KBM-7 (cell line): ENCODE results near the gene RAC2.

Experiments
- DNase-seq: peaks from one replicate; pipeline ENCODE4 v3.0.0-alpha.2; 2015
- in situ Hi-C: fragments of 300-500 bp; cut with MboI; formaldehyde crosslinking; loops from 2 replicates; pipeline ENCODE4 v1.14.3; 2020; ENCODE audit warnings: low sequenced_read_pairs, low pct_unique_long_range_greater_than_20kb, mixed read lengths

RAC2 gene

DNA sequence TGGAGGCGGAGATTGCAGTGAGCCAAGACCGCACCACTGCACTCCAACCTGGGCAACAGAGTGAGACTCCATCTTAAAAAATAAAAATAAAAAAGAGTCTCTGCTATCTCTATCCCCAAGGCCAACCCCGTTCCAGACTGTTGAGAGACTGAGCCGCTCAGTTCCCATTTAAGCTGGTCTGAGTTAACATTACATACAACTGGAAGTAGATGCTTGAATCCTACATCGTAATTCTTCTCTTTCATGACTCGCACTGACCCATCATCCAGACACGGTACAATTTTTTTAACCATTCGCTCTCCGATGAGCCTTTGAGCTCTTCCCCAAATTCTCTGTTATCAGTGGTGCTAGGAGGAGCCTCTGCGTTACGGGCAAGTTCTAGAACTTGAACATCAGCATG lies 33.3 kb upstream of the RAC2 start:
- DNase-seq = no peak
- in situ Hi-C loops = no loop called here

DNA sequence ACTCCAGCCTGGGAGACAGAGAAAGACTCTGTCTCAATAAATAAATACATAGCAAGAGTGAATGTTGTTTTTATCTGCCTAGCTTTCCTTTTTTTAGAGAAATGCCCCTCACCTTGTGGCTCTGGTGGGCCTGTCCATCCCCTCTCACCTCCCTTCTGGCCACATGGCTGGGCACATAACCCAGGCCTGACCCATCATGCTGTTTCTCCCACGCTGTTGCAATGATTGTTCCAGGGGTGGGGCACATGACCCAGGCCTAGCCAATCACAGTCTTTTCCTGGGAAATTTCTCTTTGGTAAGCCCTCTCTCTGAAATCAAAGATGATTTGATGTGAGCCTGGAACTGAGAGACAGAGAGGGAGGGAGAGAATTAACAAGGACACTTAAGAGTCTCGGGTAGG lies 32.7 kb upstream of the RAC2 start:
- DNase-seq = no peak
- in situ Hi-C loops = no loop called here

DNA sequence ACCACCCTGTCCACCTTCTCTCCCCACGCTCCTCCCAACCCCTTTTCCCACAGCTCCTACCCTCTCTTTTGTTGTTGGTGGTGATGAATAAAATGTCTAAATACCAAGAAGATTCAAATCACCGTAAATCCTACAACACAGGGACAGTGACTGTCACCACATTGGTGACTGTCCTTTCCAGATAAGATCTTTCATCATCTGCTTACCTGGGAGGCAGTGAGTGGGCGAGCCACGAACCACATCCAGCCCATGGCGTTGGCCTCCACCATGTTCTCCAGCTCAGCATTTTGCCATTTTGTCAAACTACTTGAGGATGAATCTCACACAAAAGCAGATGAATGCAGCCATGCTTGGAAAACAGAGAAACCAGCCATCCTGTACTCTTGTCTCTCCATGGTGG lies 31.6 kb upstream of the RAC2 start:
- no peak for DNase-seq
- in situ Hi-C loops = no loop called here

DNA sequence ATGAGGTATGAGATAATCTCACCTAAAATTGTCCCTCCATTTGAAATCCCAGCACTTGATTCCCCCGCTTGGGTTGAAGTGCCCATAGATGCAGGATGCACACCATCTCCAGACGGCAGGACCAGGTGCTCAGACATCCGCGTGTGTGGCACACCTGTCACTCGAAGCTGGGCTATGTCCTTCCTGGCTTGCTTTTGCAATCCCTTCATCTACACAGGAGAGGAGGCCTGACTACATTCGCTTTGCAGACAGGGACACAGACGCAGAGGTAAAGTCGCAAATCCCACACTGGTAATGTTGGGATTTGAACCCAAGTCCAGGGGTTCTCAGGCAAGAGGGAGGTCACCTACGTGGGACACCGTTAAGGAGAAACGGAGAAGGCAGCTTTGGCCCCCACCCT lies 31.1 kb upstream of the RAC2 start:
- DNase-seq = no peak
- in situ Hi-C loops = no loop called here

DNA sequence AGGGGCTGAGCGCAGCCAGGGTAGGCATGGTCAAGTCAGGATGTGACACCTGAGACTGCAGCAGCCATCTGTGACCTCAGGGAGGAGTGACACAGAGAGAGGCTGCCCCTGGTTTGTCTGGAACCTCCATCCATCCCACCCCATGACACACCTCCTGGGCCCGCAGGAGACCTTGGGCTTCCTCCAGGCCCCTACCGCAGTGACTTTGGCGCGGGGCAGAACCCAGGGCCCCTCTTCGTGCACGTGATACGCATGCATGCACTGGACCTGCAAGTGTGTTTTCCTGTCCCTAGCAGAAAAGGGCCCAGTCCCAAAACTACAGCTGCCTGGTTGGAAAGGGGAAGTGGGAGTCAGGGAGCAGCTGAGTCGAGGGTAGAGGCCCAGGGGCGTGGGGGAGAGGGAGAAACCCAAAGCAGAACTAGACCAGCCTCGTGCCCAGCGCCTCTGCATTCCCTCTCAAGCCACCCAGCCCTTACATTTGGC lies 30.4 kb upstream of the RAC2 start:
- peak; percentile 92 for DNase-seq
- in situ Hi-C loops = no loop called here

DNA sequence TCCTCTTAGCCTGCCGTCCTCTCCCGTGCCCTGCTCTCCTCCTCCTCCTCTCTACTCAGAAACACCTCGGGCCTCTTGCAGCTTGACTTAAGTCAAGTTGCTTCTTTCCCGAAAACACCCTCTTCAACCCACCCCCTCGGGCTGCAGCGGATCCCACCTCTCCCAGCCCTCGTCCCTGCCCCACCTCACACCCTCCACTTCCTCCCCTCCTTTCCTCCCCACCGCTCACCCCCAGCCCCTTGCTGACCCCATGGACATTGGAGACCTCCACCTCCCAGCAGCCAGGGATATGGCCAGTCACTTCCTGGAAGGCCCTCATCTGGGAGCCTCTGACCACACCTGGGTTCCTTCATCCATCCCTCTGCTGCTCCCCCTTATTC lies 29.8 kb upstream of the RAC2 start:
- in situ Hi-C loops = no loop called here

DNA sequence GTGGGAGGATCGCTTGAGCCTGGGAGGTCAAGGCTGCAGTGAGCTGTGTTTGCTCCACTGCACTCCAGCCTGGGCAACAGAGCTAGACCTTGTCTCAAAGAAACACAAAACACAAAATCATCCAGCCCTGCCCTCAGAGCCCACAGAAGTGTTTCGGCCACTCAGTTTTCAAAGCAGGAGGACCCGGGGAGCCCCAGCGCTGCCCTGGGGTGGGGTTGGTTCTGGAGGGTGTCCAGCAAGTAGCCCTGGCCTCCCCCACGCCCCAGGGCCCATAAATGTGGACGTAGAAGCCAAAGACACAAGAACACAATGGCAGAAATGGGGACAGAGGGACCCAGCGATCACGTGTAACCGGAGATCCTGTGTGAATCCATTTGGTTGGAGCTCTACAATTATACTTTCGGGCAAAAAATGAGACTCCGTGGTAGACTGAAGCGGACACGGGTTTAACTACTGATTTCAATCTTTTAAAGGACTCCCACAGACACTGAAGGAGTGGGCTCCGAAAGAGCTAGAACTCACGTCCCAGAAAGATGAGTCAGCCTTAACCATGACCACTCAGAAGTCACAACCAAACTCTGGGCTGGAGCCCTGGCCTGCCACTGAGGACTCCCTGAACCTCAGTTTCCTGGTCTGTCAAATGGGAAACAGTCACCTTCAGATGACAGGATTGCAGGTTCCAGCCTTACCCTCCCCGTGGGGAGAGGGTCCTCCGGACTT lies 29.2 kb upstream of the RAC2 start:
- DNase-seq = no peak
- in situ Hi-C loops = no loop called here

More for the DNA sequence above, 29.8 kb upstream of the RAC2 start:
- DNase-seq = no peak

DNA sequence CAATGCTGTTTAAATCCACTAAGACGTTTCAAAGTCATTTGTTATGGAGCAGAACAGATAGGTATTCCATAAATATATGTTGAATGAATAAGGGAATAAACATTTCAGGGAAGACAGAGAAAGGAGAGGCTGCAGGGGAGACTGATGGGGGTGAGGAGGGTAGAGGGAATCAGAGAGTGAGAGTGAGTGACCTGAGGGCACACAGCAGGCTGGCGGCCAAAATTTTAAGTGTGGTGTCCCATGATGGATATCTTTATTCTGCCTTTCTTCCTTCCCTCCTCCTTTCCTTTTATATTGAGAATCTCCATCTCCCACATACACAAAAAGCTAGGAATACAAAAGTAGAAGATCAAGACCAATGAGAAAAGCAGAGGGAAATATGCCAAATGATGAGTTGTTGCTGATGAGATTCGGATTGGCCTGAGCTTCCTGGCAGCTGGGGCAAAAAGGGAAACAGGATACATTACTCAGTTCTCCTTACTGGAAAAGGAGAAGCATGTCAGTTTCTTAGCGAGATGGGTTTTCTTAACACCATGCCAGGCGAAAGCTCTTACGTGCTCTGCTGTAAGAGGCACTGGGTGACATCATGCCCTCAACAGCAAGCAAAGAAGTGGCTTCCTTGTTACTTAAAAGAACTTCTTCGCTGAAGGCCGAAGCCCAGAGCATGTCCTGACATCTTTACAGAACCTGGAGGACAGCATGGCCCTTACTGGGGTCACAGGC lies 27.0 kb upstream of the RAC2 start:
- DNase-seq = no peak
- in situ Hi-C loops = no loop called here

DNA sequence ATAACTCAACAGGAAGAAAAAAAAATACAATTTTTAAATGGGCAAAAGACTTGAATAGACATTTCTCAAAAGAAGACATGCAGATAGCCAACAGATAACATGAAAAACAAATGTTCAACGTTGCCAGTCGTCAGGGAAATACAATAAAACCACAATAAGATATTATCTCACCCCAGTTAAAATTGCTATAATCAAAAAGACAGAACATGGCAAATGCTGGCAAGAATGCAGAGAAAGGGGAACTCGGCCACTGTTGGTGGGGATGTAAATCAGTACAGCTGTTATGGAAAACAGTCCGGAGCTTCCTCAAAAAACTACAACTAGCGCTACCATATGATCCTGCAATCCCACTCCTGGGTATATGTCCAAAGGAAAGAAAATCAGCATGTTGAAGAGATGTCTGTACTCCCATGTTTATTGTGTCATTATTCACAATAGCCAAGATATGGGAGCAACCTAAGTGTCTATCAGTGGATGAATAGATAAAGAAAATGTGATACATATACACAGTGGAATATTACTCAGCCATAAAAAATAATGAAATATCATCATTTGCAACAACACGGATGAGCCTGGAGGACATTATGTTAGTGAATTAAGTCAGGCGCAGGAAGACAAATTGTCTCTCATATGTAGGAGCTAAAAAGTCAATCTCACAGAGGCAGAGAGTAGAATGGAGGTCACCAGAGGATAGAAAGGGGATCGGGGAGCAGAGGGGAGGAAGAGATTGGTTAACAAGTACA lies 26.0 kb upstream of the RAC2 start:
- in situ Hi-C loops = no loop called here
- peak; percentile 88 for DNase-seq

DNA sequence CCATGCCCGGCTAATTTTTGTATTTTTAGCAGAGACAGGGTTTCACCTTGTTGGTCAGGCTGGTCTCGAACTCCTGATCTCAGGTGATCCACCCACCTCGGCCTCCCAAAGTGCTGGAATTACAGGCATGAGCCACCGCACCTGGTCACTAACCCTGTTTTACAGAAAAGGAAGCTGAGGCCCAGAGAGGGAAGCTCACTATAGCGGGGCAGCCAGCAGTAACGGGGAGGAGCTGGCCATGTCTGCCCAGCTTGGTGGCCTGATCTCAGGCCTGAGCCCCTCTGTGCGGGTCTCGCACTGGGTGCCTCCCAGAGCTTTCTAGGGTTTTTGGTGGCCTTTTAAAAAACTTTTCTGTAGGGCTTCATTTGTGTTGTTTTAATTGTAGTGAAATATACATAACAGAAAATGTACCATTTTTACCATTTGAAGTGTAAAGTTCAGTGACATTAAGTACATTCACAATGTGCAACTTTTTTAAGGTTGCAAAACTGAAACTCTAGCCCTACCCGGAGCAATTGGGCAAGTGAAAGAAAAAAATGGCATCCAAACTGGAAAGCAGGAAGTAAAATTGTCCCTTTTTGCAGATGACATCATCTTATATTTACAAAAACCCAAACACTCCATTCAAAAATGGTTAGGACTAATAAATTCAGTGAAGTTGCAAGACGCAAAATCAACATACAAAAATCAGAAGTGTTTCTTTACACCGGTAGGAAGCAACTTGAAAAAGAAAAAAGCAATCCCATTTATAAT lies 23.8 kb upstream of the RAC2 start:
- in situ Hi-C loops = no loop called here

DNA sequence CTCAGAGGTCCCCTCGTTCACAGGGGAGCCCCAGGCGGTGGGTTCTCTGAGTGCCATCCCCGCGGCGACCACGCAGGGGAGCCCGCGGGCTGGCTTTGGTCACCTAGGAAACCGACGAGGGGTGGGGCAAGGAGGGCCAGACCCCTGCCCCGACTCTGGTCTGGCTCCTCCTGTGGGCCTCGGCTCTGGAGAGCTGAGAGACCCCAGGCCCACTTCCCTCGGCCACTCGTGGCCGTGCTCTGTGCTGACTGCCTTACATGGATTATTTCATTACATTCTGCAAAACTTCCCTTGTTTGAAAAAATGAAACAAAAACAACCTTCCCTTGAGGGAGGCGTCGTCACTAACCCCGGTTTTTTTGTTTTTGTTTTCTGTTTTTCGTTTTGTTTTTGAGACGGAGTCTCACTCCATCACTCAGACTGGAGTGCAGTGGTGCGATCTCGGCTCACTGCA lies 23.1 kb upstream of the RAC2 start:
- DNase-seq = peak; percentile 70
- in situ Hi-C loops = no loop called here

More for the DNA sequence above, 23.8 kb upstream of the RAC2 start:
- DNase-seq = no peak

DNA sequence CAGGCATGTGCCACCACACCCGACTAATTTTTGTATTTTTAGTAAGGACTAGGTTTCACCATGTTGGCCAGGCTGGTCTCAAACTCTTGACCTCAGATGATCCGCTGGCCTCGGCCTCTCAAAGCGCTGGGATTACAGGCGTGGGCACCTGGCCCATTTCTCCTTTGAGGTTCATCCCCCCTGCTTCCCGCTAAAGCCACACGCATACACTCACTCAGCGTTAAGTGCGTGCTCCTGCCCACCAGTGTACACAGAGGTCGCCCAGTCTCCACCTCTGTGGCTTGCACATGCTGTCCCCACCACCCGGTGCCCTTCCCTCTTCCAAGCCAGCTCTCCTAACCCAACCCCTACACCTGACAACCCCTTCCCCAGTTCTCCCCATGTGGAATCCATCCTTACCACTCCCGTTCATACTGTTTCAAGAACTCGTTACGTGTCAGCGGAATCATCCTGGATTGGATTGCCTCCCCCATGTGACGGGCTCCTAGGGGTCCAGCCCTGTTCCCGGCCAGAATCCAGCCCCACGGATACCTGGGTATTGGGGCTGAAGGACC lies 22.6 kb upstream of the RAC2 start:
- no peak for DNase-seq
- in situ Hi-C loops = no loop called here

DNA sequence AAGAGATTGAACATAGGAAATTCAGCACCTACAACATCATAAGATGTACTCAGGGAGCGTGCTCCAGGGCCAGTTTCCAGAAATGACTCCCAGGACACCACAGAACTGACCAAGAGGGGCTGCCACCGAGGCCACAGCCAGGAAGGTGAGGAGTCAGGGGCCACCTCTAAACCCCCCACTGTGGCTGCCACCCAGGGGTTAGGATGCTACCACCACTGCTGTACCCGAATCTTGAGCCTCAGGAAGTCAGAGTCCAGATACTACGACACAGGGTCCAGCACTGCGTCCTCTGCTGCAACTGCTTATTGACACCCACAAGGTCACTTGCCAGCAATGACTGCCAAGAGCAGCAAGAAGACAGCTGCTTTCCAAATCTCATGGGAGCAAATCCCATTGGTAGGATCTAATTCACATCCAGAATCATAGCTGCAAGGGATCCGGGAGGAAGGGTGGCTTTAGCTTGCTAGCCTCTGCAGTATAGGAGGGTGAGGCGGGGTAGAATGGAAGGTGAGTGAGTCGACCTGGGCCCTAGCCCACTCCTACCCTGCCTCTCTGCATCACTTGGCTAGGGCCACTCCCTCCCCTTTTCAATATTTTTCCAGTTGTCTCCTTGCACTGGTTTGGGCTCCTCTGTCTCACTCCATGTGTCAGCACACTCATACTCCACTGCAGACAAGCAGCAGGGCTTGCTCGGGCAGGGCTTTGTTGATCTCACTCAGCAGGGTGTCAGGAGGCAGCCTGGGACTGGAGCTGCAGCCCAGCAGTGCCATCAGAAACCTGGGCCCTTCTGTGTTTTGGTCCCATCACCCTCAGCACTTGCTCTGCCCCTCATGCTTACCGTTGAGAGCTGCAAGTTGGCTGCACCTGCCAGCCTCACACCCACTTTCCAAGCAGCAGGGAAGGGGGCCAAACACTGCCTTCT lies 20.2 kb upstream of the RAC2 start:
- in situ Hi-C loops = no loop called here
- DNase-seq = no peak

DNA sequence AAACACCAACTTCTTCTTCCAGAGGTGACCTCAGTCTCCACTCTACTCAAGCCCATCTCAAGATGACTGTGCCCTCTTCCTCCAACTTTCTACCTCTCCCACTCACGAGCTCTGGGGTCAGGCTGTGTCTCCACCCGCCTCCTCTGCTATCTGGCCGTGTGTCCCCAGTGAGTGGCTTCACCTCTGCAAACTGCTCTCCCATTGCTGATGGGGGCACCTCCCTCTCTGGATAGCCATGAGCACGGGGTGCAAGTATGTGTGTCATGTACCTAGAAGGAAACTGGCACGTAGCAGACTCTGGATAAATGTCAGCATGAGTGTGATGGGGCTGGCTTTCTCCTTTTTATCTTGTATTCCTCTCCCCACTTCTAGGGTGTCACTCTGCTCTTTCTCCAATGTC lies 18.3 kb upstream of the RAC2 start:
- in situ Hi-C loops = no loop called here
- DNase-seq = no peak

DNA sequence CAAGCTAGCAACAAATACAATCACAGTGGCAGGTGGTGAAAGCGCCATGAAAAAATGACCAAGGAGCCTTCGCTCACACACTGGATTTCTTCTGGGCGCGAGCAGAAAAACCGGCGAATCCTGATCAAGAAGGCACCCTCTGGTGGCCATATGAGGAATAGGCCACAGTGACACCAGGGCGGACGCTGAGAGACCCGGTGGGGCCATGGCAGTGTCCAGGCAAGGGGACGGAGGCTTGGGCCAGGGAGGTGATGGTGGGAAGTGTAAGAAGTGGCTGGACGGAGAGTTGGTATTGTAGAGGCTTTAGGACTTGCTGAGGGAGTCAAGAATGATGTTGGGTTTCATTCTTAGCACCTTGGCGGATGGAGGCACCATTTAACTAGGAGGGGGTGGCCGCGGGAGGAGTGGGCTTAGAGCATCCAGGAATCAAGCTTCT lies 16.9 kb upstream of the RAC2 start:
- peak; percentile 67 for DNase-seq
- in situ Hi-C loops = no loop called here

DNA sequence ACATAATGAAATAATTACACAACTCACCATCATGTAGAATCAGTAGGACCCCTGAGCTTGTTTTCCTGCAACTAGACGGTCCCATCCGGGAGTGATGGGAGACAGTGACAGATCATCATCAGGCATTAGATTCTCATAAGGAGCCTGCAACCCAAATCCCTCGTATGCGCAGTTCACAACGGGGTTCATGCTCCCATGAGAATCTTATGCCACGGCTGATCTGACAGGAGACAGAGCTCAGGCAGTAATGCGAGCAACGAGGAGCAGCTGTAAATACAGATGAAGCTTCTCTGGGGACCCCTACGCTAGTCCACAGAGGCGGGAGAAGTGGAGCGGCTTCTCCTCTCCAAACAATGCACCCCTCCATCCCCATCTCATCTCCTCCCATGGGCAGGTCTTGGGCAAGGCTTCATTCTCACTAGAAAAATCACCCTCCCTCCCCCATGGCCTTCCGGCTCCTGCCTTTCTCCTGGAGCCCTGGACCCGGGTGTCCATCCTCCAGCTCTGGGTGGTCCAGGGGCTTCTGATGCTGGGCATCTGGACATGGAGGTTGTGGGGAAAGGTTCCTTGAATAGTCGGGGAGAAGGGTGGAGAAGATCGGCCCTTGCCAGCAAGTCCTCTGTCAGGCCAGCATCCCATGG lies 16.2 kb upstream of the RAC2 start:
- DNase-seq = no peak
- in situ Hi-C loops = no loop called here

DNA sequence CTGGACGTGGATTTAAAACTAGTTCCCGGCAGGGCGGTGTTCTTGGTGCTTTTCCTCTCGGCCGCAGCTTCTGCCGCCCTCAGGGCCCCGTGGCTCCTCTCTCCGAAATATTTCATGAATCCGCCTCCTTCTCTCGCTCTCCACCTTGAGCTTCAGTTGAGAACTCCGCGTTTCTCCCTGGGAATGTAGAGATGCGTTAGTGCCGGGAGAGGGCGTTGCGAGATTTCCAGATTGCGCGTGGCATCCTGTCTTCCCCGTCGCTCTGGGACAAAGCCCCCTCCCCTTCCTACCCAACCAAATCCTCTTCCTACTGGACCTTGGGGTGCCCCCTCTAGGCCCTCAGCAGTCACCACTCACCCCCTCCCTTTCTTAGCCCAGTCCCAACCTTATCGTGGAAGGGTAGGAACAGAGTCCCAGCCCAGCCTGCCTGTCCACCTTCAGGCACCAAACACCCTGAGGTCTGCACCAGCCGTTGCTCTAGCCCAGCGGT lies 15.5 kb upstream of the RAC2 start:
- DNase-seq = peak; percentile 70
- in situ Hi-C loops = no loop called here
